ELF-1 (cell line): ENCODE results near the gene RHOB.
"Not testable (repeated sequence)": the region's sequence is repeated elsewhere in the genome, so short reads cannot be mapped to it uniquely, and the experiment has no call there.

Experiments
- DNase-seq: peaks from one replicate; pipeline ENCODE4 v3.0.0-alpha.2; 2016; ENCODE audit warnings: low read depth, low spot score

The RHOB gene

GRCh38 chr2:20422402-20423271 is 24.2 kb upstream of the RHOB start:
- peak; percentile 74 for DNase-seq

- DNase-seq = no peak
Measured at GRCh38 chr2:20423359-20423758, 23.5 kb upstream of the RHOB start.

GRCh38 chr2:20423847-20424246 is 23.0 kb upstream of the RHOB start:
- no peak for DNase-seq

- DNase-seq = peak; percentile 27
Measured at GRCh38 chr2:20424300-20425290, 22.3 kb upstream of the RHOB start.

GRCh38 chr2:20425371-20425881 is 21.4 kb upstream of the RHOB start:
- DNase-seq = no peak

GRCh38 chr2:20425884-20426283 is 21.0 kb upstream of the RHOB start:
- DNase-seq = no peak

GRCh38 chr2:20427931-20428526 is 18.8 kb upstream of the RHOB start:
- DNase-seq = no peak

- DNase-seq = no peak
Measured at GRCh38 chr2:20428717-20429490, 18.0 kb upstream of the RHOB start.

GRCh38 chr2:20429528-20429927 is 17.3 kb upstream of the RHOB start:
- no peak for DNase-seq

GRCh38 chr2:20430035-20430434 is 16.8 kb upstream of the RHOB start:
- DNase-seq = no peak

GRCh38 chr2:20430461-20431300 is 16.2 kb upstream of the RHOB start:
- DNase-seq = no peak

- no peak for DNase-seq
Measured at GRCh38 chr2:20431301-20431698, 15.6 kb upstream of the RHOB start.

- no peak for DNase-seq
Measured at GRCh38 chr2:20431772-20432171, 15.1 kb upstream of the RHOB start.

GRCh38 chr2:20432714-20433113 is 14.2 kb upstream of the RHOB start:
- no peak for DNase-seq

GRCh38 chr2:20433249-20433648 is 13.6 kb upstream of the RHOB start:
- DNase-seq = no peak

- DNase-seq = no peak
Measured at GRCh38 chr2:20433946-20434553, 12.8 kb upstream of the RHOB start.

GRCh38 chr2:20434588-20435294 is 12.1 kb upstream of the RHOB start:
- DNase-seq = no peak

GRCh38 chr2:20435456-20435855 is 11.4 kb upstream of the RHOB start:
- not testable (repeated sequence) for DNase-seq
